SJSA1 (cell line): ENCODE measurements around the gene TAP2. TPM values are rescaled to one million over a fixed set of nuclear protein-coding genes. Genes with fewer than 3 reads are reported as not detected.

Source experiments
- DNase-seq, 2 experiments: peaks; one replicate each; pipeline ENCODE4 v3.0.0-alpha.2; 2015 to 2020; ENCODE audit warnings: low spot score in 2 of 2, low read depth in 1 of 2
- H3K27ac ChIP-seq: fragments of 250-450 bp; sonication (Bioruptor Pico); 2 replicates; pipeline ENCODE4 v1.5.1; 2020; ENCODE audit warnings: mild to moderate bottlenecking, moderate library complexity
- H3K27me3 ChIP-seq: fragments of 250-450 bp; sonication (Bioruptor Pico); replicated peaks from 2 replicates; pipeline ENCODE4 v1.5.1; 2020; ENCODE audit warnings: mild to moderate bottlenecking, moderate library complexity
- H3K36me3 ChIP-seq: fragments of 250-450 bp; sonication (Bioruptor Pico); 2 replicates; pipeline ENCODE4 v1.5.1; 2020; ENCODE audit warnings: mild to moderate bottlenecking
- H3K4me1 ChIP-seq: fragments of 250-450 bp; sonication (Bioruptor Pico); replicated peaks from 2 replicates; pipeline ENCODE4 v1.6.1; 2021; ENCODE audit warnings: mild to moderate bottlenecking
- H3K4me3 ChIP-seq: fragments of 250-450 bp; sonication (Bioruptor Pico); 2 replicates; pipeline ENCODE4 v1.5.1; 2020; ENCODE audit warnings: mild to moderate bottlenecking
- H3K9me3 ChIP-seq: fragments of 250-450 bp; sonication (Bioruptor Pico); replicated peaks from 2 replicates; pipeline ENCODE4 v1.5.1; 2020; ENCODE audit warnings: mild to moderate bottlenecking
- total RNA-seq: library from RNA; depleted of rRNA; stranded (reverse); fragments of >200 nt; shearing (Covaris generic); gene quantifications from 2 replicates; pipeline ENCODE4 v1.2.3, GENCODE V29; 2014

The TAP2 gene
- total RNA-seq, 1 experiment from 2014 or later = 34.2 TPM

DNA sequence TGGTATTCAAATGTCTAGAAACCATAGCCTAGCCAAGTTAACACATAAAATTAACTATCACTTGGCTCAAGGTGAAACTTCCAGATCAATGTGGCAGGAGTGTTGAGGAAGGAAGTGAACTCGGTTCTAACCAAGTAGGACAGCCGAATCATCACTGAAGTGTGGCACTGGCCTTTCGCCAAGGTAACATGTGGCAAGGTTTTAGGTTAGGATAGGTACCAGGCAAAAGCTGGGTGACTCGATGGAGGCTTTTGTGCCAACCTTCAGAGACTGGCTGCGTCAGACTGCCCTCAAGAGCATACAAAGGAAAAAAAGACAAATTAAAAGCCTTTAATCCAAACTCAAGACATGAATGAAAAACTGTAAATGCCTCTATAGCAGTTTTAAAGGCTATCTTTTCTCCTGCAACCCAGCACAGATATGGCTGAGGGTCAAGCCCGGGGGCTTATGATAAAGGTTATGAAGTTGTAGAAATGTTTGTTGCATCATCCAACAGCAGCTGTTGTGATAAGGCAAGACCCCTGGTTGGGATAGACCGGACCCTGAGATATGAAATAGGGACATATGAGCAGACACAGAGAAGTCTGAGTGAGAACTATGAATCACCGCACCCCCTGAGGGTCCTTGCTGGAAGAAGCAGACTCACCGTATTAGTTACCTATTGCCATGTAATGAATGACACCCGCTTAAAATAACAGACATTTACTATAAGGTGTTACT, 27.3 kb upstream of the TAP2 start:
- H3K4me1 ChIP-seq = no peaks in the 10 kb centered on the region
- no peaks in the 10 kb centered on the region for H3K9me3 ChIP-seq
- H3K4me3 ChIP-seq = no peak overlapping the region
- no peak overlapping the region for H3K27ac ChIP-seq
- no peak for DNase-seq
- H3K36me3 ChIP-seq = no peaks in the 10 kb centered on the region
- peaks cover 4% of the 10 kb centered on the region; the same call in 1 of the 2 replicates for H3K27me3 ChIP-seq

DNA sequence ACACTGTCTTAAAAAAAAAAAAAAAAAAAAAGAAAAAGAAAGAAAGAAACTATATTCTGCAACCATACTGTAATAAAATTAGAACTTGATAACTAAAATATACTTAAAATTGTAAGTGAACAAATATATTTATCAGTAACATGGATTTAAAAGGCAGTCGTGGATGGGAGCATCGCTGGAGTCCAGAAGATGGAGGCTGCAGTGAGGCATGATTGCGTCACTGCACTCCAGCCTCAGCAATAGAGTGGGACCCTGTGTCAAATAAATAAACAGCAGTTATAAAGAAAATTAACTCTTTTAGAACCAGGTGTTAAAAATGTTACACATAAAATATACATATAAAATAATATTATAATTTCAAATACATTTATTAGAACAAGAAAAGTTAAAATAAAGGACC, 24.2 kb upstream of the TAP2 start:
- Histone ChIP-seq H3K27me3 (0 out of 2 replicates have a peak, but pooled peaks cover under 1% of the 10 kb centered on the region), H3K36me3 (peaks cover 21% of the 10 kb centered on the region), H3K4me1 (no peaks in the 10 kb centered on the region), H3K9me3 (no peaks in the 10 kb centered on the region), H3K27ac (no peak overlapping the region), H3K4me3 (no peak overlapping the region)
- no peak for DNase-seq

DNA sequence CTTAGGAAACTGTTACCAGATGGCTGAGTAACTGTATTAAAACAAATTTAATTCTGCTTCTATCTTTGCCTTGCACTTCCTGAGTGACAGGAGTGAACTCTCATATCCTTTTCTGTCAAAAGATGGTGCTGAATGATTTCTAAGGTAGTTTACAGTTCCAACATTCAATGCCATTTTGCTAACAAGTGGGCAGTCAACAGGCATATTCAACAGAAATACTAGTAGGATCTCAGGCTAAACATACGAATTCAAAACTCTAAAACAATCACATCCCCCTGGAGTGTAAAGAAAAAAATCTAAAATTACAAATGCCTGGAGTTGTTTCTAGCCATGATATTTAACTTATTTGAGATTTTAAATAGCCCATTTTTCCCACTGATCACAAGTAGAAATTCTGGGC, 22.1 kb upstream of the TAP2 start:
- Histone ChIP-seq H3K27me3 (no peaks in the 10 kb centered on the region), H3K36me3 (peaks cover 27% of the 10 kb centered on the region), H3K4me1 (no peaks in the 10 kb centered on the region), H3K27ac (no peak overlapping the region), H3K9me3 (no peaks in the 10 kb centered on the region), H3K4me3 (no peak overlapping the region)
- no peak for DNase-seq

DNA sequence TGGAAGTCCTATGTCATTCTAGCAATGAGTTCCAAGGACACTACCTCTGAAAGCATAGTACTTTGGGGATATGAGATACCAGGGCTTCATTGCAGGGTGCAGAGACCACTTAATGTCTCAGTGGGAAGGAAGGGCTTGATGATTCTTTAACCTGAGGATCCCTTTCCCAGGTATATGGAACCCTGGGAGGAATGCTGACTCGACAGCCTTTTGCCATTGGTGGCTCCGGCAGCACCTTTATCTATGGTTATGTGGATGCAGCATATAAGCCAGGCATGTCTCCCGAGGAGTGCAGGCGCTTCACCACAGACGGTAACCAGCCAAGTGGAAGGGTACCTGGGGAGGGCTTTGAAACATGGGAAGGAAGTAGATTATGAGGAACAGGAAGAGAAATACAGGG, 19.7 kb upstream of the TAP2 start:
- H3K4me1 ChIP-seq = peaks cover 8% of the 10 kb centered on the region
- H3K27ac ChIP-seq = no peak overlapping the region
- peaks cover 27% of the 10 kb centered on the region for H3K36me3 ChIP-seq
- no peaks in the 10 kb centered on the region for H3K27me3 ChIP-seq
- no peak for DNase-seq
- H3K4me3 ChIP-seq = no peak overlapping the region
- H3K9me3 ChIP-seq = no peaks in the 10 kb centered on the region

GRCh38 chr6:32857156-32857891, 18.8 kb upstream of the TAP2 start:
- peaks cover 9% of the 10 kb centered on the region for H3K4me1 ChIP-seq
- no peak for DNase-seq
- no peak overlapping the region for H3K4me3 ChIP-seq
- no peaks in the 10 kb centered on the region for H3K27me3 ChIP-seq
- no peak overlapping the region for H3K27ac ChIP-seq
- H3K36me3 ChIP-seq = peaks cover 27% of the 10 kb centered on the region
- no peaks in the 10 kb centered on the region for H3K9me3 ChIP-seq

DNA sequence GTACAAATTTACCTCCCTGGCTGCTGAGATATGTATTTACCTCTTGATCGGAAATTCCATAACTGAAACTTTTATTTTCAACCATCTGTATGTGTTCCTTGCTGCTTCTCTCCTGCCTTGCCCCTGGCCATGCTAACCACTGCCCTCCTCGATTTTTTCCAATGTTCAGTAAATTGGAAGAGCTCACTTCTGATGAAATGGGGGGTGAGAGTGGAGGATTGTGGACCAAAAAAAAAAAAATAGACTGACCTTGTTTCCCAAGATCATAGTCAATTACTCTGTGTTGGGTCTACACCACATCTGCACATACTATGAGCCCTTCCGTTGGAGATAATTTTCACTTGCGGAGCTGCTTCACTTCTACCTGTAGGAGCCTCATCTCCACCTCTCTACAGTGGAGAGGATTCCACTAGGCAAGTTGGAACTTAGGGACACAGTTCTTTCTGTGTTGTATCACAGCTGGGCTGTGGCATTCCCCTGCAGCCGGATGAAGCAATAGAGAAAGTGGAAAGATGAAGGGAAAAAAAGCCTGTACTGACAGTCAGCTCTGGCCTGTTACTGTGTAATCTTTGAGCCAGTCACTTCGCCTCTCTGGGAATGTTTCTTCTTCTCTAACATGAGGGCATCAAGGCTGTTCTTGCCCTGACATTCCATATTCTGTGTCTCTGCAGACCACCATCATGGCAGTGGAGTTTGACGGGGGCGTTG, 17.1 kb upstream of the TAP2 start:
- H3K27ac ChIP-seq = no peak overlapping the region
- peaks cover 15% of the 10 kb centered on the region for H3K4me1 ChIP-seq
- no peak for DNase-seq
- H3K27me3 ChIP-seq = no peaks in the 10 kb centered on the region
- no peaks in the 10 kb centered on the region for H3K9me3 ChIP-seq
- no peak overlapping the region for H3K4me3 ChIP-seq
- peaks cover 44% of the 10 kb centered on the region for H3K36me3 ChIP-seq

GRCh38 chr6:32854376-32855178, 16.0 kb upstream of the TAP2 start:
- Histone ChIP-seq H3K9me3 (no peaks in the 10 kb centered on the region), H3K27me3 (no peaks in the 10 kb centered on the region), H3K4me1 (peaks cover 15% of the 10 kb centered on the region), H3K36me3 (peaks cover 49% of the 10 kb centered on the region), H3K4me3 (peak overlapping the region; percentile 69), H3K27ac (peak overlapping the region; percentile 81)
- DNase-seq = peak in 1 of 2 experiments; percentile 45

GRCh38 chr6:32853541-32854375, 15.2 kb upstream of the TAP2 start, which contains the start of the genes PSMB9 and TAP1:
TSS of gene PSMB9 (plus strand) at chr6:32854192. CDS start at chr6:32854230, 38 bp downstream.
TSS of gene TAP1 (minus strand) at chr6:32853704. CDS start at chr6:32853636, 68 bp downstream.
- DNase-seq = peak; percentile 93 to 99
- H3K27ac ChIP-seq = peak within 1 kb of the TSS; percentile 81
- peak within 1 kb of the TSS; percentile 69 for H3K4me3 ChIP-seq
- peaks cover 49% of the 10 kb centered on the region for H3K36me3 ChIP-seq
- H3K27me3 ChIP-seq = no peaks in the 10 kb centered on the region
- no peaks in the 10 kb centered on the region for H3K9me3 ChIP-seq
- peaks cover 15% of the 10 kb centered on the region for H3K4me1 ChIP-seq

GRCh38 chr6:32852844-32853540, 14.5 kb upstream of the TAP2 start:
- Histone ChIP-seq H3K36me3 (peaks cover 50% of the 10 kb centered on the region), H3K9me3 (no peaks in the 10 kb centered on the region), H3K27ac (peak overlapping the region; percentile 81), H3K4me1 (peaks cover 15% of the 10 kb centered on the region), H3K27me3 (no peaks in the 10 kb centered on the region), H3K4me3 (peak overlapping the region; percentile 69)
- peak in 1 of 2 experiments; percentile 55 for DNase-seq

DNA sequence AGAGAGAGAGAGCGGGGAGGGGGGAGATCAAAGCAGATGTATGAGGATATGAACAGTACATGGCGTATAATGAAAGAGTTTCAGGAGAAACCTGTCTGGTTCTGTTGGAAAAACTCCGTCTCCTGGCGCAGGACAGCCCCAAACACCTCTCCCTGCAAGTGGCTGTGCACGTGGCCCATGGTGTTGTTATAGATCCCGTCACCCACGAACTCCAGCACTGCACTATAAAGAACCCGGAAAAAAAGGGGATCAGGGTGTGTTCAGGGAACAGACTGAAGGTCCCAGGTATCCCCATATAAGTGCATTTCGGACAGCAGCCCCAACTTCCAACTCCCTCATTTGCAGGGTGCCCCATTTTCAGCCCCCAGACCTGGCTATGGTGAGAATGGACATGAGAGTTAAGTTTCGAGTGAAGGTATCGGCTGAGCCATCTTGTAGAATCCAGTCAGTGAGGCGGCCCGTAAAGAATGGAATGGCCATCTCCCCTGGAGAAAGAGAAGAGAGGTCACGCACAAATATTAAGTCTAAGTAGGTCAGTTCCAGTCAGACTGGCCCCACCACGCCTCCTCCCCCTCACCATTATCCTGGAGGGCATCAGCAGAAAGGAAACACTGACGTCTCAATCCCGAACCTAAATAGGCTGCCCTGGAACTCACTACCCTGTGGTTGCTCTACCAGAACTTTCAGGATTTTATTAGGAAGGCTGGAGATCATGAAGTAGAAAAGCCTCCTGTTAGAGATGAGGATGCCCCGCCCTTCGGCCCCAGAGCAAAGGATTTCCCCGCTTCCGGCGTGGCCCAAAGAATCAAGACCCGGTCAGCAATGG, 13.7 kb upstream of the TAP2 start:
- H3K27ac ChIP-seq = peak overlapping the region; percentile 81
- no peaks in the 10 kb centered on the region for H3K9me3 ChIP-seq
- H3K27me3 ChIP-seq = no peaks in the 10 kb centered on the region
- peak overlapping the region; percentile 69 for H3K4me3 ChIP-seq
- H3K36me3 ChIP-seq = peaks cover 50% of the 10 kb centered on the region
- DNase-seq = peak in 1 of 2 experiments; percentile 23
- H3K4me1 ChIP-seq = peaks cover 15% of the 10 kb centered on the region

DNA sequence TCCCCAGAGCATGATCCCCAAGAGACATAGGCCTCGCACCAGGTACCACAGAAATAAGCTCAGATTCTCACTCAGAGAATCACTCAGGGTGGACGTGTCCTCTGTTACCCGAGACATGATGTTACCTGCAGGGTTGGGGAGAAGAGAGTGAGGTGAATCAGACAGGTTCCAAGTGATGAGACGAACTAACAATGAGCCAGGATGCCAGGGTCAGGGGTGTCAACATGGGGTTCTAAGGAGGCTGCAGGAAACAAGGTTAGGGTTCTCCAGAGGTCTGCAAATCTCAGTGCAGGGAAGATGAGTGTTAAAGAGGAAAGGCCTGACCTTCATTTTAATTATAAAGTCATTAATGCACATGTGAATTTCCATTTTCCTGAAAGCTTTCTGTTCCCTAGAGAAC, 12.5 kb upstream of the TAP2 start:
- Histone ChIP-seq H3K27ac (no peak overlapping the region), H3K4me3 (no peak overlapping the region), H3K27me3 (no peaks in the 10 kb centered on the region), H3K9me3 (no peaks in the 10 kb centered on the region), H3K36me3 (peaks cover 60% of the 10 kb centered on the region), H3K4me1 (peaks cover 15% of the 10 kb centered on the region)
- no peak for DNase-seq
